H4 (cell line): ENCODE data around the gene ATP23. TPM values are rescaled to one million over a fixed set of nuclear protein-coding genes. Genes with fewer than 3 reads are reported as not detected.
A peak's percentile ranks its signal among the peaks of the same experiment; 100 is the strongest.

Experiments
- DNase-seq: peaks from one replicate; pipeline ENCODE4 v3.0.0-alpha.2; 2015; ENCODE audit warnings: low spot score
- total RNA-seq: library from RNA; depleted of rRNA; stranded (reverse); fragments of >200 nt; shearing (Covaris generic); gene quantifications from 2 replicates; pipeline ENCODE4 v1.2.3, GENCODE V29; 2014

The ATP23 gene
- total RNA-seq, 1 experiment from 2014 or later: 28.7 TPM

DNA sequence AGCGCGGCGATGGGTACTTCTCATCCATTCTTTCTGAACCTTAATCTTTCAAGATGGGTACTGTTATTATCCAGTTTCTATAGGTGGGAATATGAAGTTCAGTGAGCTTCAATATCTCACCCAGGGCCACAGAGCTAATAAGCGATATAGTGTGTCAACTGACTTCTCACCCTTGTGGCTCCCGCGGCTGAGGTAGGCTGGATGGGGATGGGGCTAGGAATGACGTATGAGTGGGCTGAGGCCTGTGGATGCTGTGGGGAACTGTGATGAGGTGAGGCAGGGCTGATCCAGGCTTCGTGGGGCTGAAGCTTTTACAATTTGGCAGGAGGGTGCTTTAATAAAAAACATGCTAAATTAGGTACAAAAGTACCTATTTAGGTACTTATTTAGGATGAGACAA is 32.9 kb upstream of the ATP23 start:
- DNase-seq: no peak

DNA sequence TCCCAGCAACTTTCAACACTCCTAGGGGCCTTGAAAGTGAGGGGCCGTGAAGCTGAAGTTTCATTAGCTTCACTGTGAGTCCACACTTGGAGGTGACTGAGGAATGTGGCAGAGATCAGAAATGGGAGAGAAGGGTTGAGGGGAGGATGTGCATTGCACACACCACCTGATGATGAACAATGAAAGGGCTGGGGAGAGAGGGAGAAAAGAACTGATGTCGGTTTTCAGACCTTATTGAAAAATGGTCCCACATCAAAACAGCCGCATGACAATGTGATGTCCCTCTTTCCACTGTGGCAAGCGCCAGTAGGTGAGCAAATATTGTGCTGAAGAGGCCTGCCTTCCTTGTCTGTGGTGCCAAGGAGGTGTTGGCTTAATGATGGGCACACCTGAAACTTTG is 32.3 kb upstream of the ATP23 start:
- DNase-seq: no peak

GRCh38 chr12:57909611-57910010 is 31.8 kb upstream of the ATP23 start:
- DNase-seq: no peak

DNA sequence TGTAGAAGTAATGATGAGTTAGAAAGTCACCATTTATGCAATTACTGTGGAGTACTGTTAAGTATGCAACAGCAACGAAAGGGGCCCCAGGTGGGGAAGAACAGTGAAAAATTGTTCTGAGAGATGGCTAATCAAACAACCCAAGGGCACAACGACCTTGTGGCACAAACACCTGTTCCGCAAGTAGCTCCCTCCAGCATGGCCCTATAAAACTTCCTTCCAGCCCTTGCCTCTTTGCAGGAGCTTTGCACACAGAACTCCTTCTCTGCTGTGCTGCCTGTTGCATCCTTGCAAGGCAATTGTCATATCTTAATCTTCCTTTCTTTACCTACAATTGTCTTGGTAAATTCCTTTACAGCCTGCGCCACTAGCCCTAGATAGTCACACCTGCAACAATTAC is 23.2 kb upstream of the ATP23 start:
- no peak for DNase-seq

DNA sequence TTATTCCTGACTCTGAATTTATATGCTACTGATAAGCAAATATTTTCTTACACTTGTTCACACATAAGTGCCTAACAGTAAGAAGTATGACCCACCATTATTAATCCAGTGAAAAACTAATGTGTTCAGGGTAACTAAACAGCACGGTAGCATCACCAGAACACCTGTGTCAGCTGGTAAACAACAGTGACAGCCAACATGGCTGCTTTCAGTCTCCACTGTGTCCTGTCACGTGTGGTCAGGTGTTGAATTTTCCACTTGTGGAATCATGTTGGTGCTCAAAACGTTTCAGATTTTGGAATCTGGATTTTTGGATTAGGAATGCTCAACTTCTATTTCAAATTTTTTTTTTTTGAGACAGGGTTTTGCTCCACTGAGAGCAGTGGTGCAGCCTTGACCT is 14.3 kb upstream of the ATP23 start:
- DNase-seq: no peak

DNA sequence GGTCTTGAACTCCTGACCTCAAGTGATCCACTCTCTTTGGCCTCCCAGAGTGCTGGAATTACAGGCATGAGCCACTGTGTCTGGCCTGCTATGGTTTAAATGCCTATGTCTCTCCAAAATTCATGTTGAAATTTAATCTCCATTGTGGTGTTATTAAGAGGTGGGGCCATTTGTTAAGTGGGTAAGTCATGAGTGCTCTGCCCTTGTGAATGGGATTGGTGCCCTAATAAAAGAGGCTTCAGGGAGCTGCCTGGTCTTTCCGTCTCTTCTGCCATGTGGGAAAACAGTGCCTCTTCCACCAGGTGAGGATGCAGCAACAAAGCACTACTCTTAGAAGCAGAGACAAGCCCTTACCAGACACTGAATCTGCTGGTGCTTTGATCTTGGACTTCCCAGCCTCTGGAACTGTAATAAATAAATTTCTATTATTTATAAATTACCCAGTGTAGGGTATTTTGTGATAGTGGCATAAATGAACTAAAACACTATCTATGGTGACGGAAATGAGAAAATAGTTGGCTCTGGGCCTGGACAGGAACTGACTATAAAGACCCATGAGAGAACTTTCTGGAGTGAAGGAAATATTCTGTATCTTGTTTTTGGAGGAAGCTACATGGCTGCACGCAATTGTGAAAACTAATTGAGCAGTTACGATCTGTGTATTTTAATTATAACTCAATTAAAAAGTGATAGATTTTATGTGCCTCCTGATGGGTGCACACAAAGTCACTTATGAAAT is 12.1 kb upstream of the ATP23 start:
- no peak for DNase-seq

- no peak for DNase-seq
Measured at GRCh38 chr12:57934819-57935218, 6.5 kb upstream of the ATP23 start.

GRCh38 chr12:57935331-57935730 is 6.0 kb upstream of the ATP23 start:
- no peak for DNase-seq

GRCh38 chr12:57935839-57936512 is 5.4 kb upstream of the ATP23 start:
- DNase-seq: peak; percentile 96

GRCh38 chr12:57936513-57936883 is 4.9 kb upstream of the ATP23 start:
- no peak for DNase-seq

- no peak for DNase-seq
Measured at GRCh38 chr12:57939291-57939690, 2.1 kb upstream of the ATP23 start.

GRCh38 chr12:57940052-57940914 is 1.1 kb upstream of the ATP23 start:
- DNase-seq: no peak

DNA sequence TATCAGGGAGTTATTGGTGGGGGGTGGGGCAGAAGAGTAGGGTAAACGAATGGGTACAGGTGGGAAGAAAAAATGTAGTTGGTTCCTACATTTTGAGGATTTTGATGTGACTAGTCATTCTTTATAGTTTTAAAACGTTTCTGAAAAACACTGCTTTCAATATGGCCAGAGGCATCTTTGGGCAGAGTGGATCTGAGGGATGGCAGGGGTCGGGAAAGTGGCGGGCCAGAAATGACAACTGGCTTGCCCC is 527 bp upstream of the ATP23 start:
- DNase-seq: no peak

DNA sequence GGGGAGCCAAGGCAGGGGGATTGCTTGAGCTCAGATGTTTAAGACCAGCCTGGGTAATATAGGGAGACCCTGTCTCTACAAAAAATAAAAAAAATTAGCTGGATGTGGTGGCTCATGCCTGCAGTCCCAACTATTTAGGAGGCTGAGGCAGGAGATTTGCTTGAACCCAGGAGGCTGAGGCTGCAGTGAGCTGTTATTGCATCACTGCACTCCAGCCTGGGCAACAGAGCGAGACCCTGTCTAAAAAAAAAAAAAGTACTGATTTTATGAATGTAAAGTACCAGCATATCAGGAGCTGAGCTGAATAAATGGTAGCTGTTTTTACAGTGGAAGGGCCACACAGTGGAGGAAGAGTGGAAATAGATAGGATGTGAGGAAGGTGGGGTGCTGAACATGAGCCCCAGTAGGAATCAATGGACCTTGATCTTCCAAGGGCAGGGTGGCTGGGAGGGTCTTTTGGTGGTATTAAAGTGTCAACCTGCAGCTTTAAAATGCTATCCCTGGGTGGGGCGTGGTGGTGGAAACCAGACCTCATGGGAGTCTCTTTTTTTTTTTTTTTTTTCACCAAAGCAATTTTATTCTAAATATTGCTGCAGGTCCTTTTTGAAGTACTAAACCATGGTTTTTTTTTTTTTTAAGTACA is 2.2 kb downstream of the ATP23 start:
- no peak for DNase-seq

DNA sequence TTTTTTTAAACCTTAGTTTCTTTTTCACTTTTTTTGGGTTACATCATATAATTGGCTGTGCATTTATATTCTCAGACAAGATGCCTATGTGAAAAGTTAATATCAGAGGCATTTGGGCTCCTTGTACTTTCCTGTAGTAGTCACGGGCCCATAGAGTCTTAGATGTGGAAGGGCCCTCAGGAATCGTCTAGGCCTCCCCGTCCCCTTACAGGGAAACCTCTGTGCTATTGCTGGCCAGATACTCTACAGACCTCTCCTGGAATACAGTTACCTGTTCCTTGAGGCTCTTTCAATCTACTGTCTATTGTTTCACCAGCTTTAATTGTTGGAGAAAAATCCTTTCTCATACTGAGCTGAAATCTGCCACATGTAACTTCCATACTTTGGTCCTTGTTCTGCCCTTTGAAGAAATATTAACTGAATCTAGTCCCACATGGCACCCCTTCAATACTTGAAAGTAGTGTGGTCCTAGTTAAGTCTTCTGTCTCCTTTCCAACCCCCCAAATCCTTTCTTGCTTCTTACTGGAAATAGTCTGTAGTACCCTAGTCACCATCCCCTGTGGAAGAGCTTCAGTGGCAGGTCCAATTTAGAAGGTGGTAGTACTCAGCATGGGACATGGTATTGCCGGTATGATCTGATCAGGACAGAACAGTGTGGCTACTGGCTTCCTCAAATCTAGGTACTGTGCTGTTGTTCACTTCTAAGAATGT is 3.1 kb downstream of the ATP23 start:
- no peak for DNase-seq

DNA sequence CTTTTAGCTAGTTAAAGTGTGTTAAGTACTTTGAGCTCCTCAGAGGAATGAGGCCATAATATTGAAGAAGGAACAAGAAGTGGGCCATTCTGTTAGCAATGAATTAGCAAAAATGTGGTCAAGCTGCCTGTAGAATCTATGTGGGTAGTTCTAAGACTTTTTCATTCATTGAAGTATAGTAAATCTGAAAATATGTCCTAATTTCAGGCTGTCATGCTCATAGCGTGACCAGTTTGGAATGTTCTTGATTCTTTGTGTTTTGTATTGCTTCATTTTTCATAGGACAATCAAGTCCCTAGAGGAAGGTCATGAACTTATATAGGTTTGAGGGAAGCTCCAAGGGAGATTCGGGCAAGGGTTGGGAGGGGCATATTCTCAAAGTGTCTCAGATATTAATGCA is 11.4 kb downstream of the ATP23 start:
- DNase-seq: no peak

- DNase-seq: no peak
Measured at GRCh38 chr12:57954768-57955167, 13.4 kb downstream of the ATP23 start.

- no peak for DNase-seq
Measured at GRCh38 chr12:57958061-57958657, 16.8 kb downstream of the ATP23 start.

- DNase-seq: no peak
Measured at GRCh38 chr12:57964421-57964820, 23.1 kb downstream of the ATP23 start.

GRCh38 chr12:57965766-57966165 is 24.4 kb downstream of the ATP23 start:
- no peak for DNase-seq

DNA sequence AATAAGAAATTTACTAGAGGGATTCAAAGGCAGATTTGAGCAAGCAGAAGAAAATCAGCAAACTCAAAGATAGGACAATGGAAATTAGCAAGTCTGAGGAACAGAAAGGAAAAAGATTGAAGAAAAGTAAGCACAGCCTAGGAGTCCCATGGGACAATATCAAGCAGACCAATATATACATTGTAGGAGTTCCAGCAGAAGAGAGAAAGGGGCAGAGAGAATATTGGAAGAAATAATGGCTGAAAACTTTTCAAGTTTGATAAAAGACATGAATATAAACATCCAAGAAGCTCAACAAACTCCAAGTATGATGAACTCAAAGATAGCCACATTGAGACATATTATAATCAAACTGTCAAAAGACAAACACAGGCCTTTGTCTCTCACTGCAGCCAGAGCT is 25.2 kb downstream of the ATP23 start:
- no peak for DNase-seq
